ENCODE data around the gene RGS11.

RGS11 gene

GRCh38 chr16:275786-276232 lies at the start of gene RGS11:
RGS11 (minus strand) TSS chr16:275944; CDS start chr16:275911, 33 bp downstream.
- DNase-seq, result no peak

GRCh38 chr16:324451-325334 lies 48.9 kb upstream of the RGS11 start:
- DNase-seq, result no peak

GRCh38 chr16:324201-324450 lies 48.4 kb upstream of the RGS11 start:
- no peak for DNase-seq

GRCh38 chr16:322476-323143 lies 46.9 kb upstream of the RGS11 start:
- no peak for DNase-seq

GRCh38 chr16:321532-321931 lies 45.8 kb upstream of the RGS11 start:
- no peak for DNase-seq

- no peak for DNase-seq
Measured at GRCh38 chr16:320206-320605, 44.5 kb upstream of the RGS11 start.

GRCh38 chr16:318628-319027 lies 42.9 kb upstream of the RGS11 start:
- DNase-seq, result no peak

- DNase-seq, result no peak
Measured at GRCh38 chr16:317583-317982, 41.8 kb upstream of the RGS11 start.

- DNase-seq, result no peak
Measured at GRCh38 chr16:316741-317464, 41.2 kb upstream of the RGS11 start.

- DNase-seq, result peak; percentile 74
Measured at GRCh38 chr16:314795-315299, 39.1 kb upstream of the RGS11 start.

- DNase-seq, result peak; percentile 30
Measured at GRCh38 chr16:314351-314750, 38.6 kb upstream of the RGS11 start.

GRCh38 chr16:311725-312124 lies 36.0 kb upstream of the RGS11 start:
- DNase-seq, result no peak

- no peak for DNase-seq
Measured at GRCh38 chr16:309476-309875, 33.7 kb upstream of the RGS11 start.

- DNase-seq, result no peak
Measured at GRCh38 chr16:307691-308312, 32.1 kb upstream of the RGS11 start.

GRCh38 chr16:306911-307370 lies 31.2 kb upstream of the RGS11 start:
- DNase-seq, result peak; percentile 11

- no peak for DNase-seq
Measured at GRCh38 chr16:305916-306626, 30.3 kb upstream of the RGS11 start.

GRCh38 chr16:303760-304505 lies 28.2 kb upstream of the RGS11 start:
- DNase-seq, result no peak

GRCh38 chr16:301950-302349 lies 26.2 kb upstream of the RGS11 start:
- no peak for DNase-seq

- DNase-seq, result no peak
Measured at GRCh38 chr16:301235-301634, 25.5 kb upstream of the RGS11 start.

- DNase-seq, result no peak
Measured at GRCh38 chr16:297832-298231, 22.1 kb upstream of the RGS11 start.

- no peak for DNase-seq
Measured at GRCh38 chr16:296806-297510, 21.2 kb upstream of the RGS11 start.
